ENCODE measurements around the gene SEMA4D.

DNA sequence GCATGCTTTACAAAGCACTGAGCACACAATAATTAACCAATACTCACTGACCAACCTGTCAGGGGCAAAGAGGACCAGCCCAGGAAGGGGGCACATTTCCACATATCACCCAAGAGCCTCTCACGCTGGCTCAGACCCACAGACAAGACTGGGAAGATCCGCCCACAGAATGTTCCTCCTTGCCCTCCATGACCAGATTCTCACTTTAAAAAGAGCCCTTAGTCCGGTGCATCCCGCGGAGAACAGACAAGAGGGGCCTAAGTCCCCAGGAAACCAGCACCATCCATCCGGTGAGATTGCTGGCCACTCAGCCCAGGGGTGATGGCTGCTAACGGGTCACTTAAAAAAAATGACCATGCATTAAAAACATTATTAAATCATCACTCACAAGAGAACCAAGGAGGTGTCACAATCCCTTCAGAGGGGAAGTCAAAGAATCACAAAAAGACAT lies 32.9 kb downstream of the SEMA4D start:
- TF ChIP-seq POLR2A (IDR thresholded peaks at IDR 0.05) (no peak), POLR2AphosphoS5 (IDR thresholded peaks at IDR 0.05) (no peak)

All from prostate gland (tissue), 1 donor.